Breast epithelium (tissue), 4 donors: Measurements from ENCODE around the gene ARHGAP26. TPM values are rescaled to one million over a fixed set of nuclear protein-coding genes. Genes with fewer than 3 reads are reported as not detected.

Experiments
- DNase-seq, 2 donors: peaks; one replicate each; pipeline ENCODE4 v3.0.0-alpha.2; 2019; ENCODE audit warnings: low spot score in 2 of 2
- H3K27ac ChIP-seq, 2 donors: fragments of 200-600 bp; sonication (generic) in 1 of 2; one replicate each; pipeline ENCODE4 v1.5.1; 2016 to 2019; ENCODE audit warnings: mild to moderate bottlenecking in 1 of 2
- H3K27me3 ChIP-seq, 2 donors: fragments of 200-600 bp; sonication (generic) in 1 of 2; one replicate each; pipeline versions ENCODE4 v1.5.1 to v1.6.0; 2017 to 2019; ENCODE audit warnings: control low read depth in 1 of 2, mild to moderate bottlenecking in 1 of 2
- H3K36me3 ChIP-seq: fragments of 200-600 bp; one replicate; pipeline ENCODE4 v1.5.1; 2019
- H3K4me1 ChIP-seq, 2 donors: fragments of 200-600 bp; sonication (generic); one replicate each; pipeline ENCODE4 v1.5.1; 2016 to 2019; ENCODE audit warnings: control low read depth in 1 of 2
- H3K4me3 ChIP-seq, 3 donors: fragments of 200-600 bp; sonication (generic); 1 replicate in 2 of 3; 2 replicates in 1 of 3; pipeline ENCODE4 v1.5.1; 2016 to 2019; ENCODE audit warnings: mild to moderate bottlenecking in 3 of 3, moderate library complexity in 2 of 3
- H3K9me3 ChIP-seq, 2 donors: fragments of 200-600 bp; sonication (generic) in 1 of 2; one replicate each; pipeline ENCODE4 v1.5.1; 2016 to 2019; ENCODE audit warnings: control low read depth in 1 of 2
- CTCF ChIP-seq, 3 donors: fragments of 450-650 bp; IDR thresholded peaks; one replicate each; pipeline ENCODE4 v1.5.1; 2016 to 2017; ENCODE audit warnings: antibody characterized with exemption in 3 of 3, mild to moderate bottlenecking in 3 of 3, moderate library complexity in 3 of 3
- POLR2A ChIP-seq: fragments of 450-650 bp; IDR thresholded peaks from one replicate; pipeline ENCODE4 v1.6.1; 2016; ENCODE audit warnings: antibody characterized with exemption, mild to moderate bottlenecking, moderate library complexity
- POLR2AphosphoS5 ChIP-seq, 3 donors: sonication (generic); formaldehyde crosslinking; IDR thresholded peaks; one replicate each; pipeline ENCODE4 v1.6.1; 2017; ENCODE audit warnings: antibody characterized with exemption in 3 of 3
- intact Hi-C: fragments of 100-400 bp; cut with DNase I; formaldehyde crosslinking; loops from one replicate; pipeline ENCODE4 v1.15.1; 2023; ENCODE audit warnings: low total_unique reads
- total RNA-seq, 3 donors: library from RNA; depleted of rRNA; stranded (reverse); fragments of >200 nt; gene quantifications; one replicate each; pipeline ENCODE4 v1.1.0, GENCODE V29; 2016

Gene ARHGAP26
- total RNA-seq, 3 donors from 2014 or later = 33.1 to 89.0 (median 56.4) TPM

GRCh38 chr5:142770650-142771609 is 753 bp downstream of the ARHGAP26 start:
- Histone ChIP-seq H3K4me3 (peak overlapping the region; percentile 76 to 86 (median 78)), H3K4me1 (peaks cover 0 to 4% of the 10 kb centered on the region in 2 donors), H3K36me3 (no peaks in the 10 kb centered on the region), H3K27ac (peak overlapping the region; percentile 91 to 94), H3K27me3 (no peaks in the 10 kb centered on the region), H3K9me3 (no peaks in the 10 kb centered on the region)
- no peak for TF ChIP-seq CTCF (IDR thresholded peaks at IDR 0.05)
- TF ChIP-seq POLR2AphosphoS5 (IDR thresholded peaks at IDR 0.05) = peak in 1 of 3 donors; percentile 63
- no peak for TF ChIP-seq POLR2A
- DNase-seq = peak; percentile 61 to 65
- intact Hi-C loops = no loop called here

GRCh38 chr5:142771666-142772065 is 1.5 kb downstream of the ARHGAP26 start:
- no peaks in the 10 kb centered on the region for H3K9me3 ChIP-seq
- DNase-seq = no peak
- H3K4me1 ChIP-seq = peaks cover 0 to 4% of the 10 kb centered on the region in 2 donors
- peak overlapping the region in 1 of 2 donors; percentile 91 for H3K27ac ChIP-seq
- intact Hi-C loops = no loop called here
- no peaks in the 10 kb centered on the region for H3K27me3 ChIP-seq
- H3K36me3 ChIP-seq = no peaks in the 10 kb centered on the region
- H3K4me3 ChIP-seq = peak overlapping the region; percentile 76 to 86 (median 78)
- TF ChIP-seq POLR2AphosphoS5 (IDR thresholded peaks at IDR 0.05) = no peak
- TF ChIP-seq CTCF (IDR thresholded peaks at IDR 0.05) = no peak
- TF ChIP-seq POLR2A = no peak

- DNase-seq = no peak
- no peaks in the 10 kb centered on the region for H3K36me3 ChIP-seq
- H3K27ac ChIP-seq = no peak overlapping the region
- TF ChIP-seq POLR2A (no peak), CTCF (IDR thresholded peaks at IDR 0.05) (no peak), POLR2AphosphoS5 (IDR thresholded peaks at IDR 0.05) (no peak)
- H3K27me3 ChIP-seq = no peaks in the 10 kb centered on the region
- intact Hi-C loops = no loop called here
- peak overlapping the region in 2 of 3 donors; percentile 78 to 86 for H3K4me3 ChIP-seq
- H3K4me1 ChIP-seq = peaks cover 0 to 4% of the 10 kb centered on the region in 2 donors
- H3K9me3 ChIP-seq = no peaks in the 10 kb centered on the region
Observed at GRCh38 chr5:142772446-142773293, 2.5 kb downstream of the ARHGAP26 start.

GRCh38 chr5:142777099-142777498 is 6.9 kb downstream of the ARHGAP26 start:
- H3K27me3 ChIP-seq = no peaks in the 10 kb centered on the region
- no peak overlapping the region for H3K27ac ChIP-seq
- H3K4me1 ChIP-seq = no peaks in the 10 kb centered on the region
- no peak overlapping the region for H3K4me3 ChIP-seq
- H3K9me3 ChIP-seq = no peaks in the 10 kb centered on the region
- intact Hi-C loops = no loop called here
- no peak for DNase-seq
- H3K36me3 ChIP-seq = no peaks in the 10 kb centered on the region
- TF ChIP-seq CTCF (IDR thresholded peaks at IDR 0.05) (no peak), POLR2A (no peak), POLR2AphosphoS5 (IDR thresholded peaks at IDR 0.05) (no peak)
